Adrenal gland (tissue), 12 donors: ENCODE data around the gene MAML2. TPM values are rescaled to one million over a fixed set of nuclear protein-coding genes. Genes with fewer than 3 reads are reported as not detected.

Experiments
- DNase-seq, 7 donors: peaks; one replicate each; pipeline ENCODE4 v3.0.0-alpha.2; 2019 to 2020
- H3K27ac ChIP-seq, 5 donors: fragments of 200-600 bp; sonication (generic) in 4 of 5; 1 replicate in 3 of 5; 2 replicates in 2 of 5; pipeline versions ENCODE4 v1.5.1 to v1.8.0; 2016 to 2020; ENCODE audit warnings: mild to moderate bottlenecking in 1 of 5
- H3K27me3 ChIP-seq: fragments of 200-600 bp; 2 replicates; pipeline ENCODE4 v1.8.0; 2021
- H3K36me3 ChIP-seq, 2 donors: fragments of 200-600 bp; replicated peaks in 1 of 2; 1 replicate in 1 of 2; 2 replicates in 1 of 2; pipeline versions ENCODE4 v1.5.1 to v1.8.0; 2018 to 2022
- H3K4me1 ChIP-seq, 2 donors: fragments of 200-600 bp; replicated peaks in 1 of 2; 1 replicate in 1 of 2; 2 replicates in 1 of 2; pipeline versions ENCODE4 v1.5.1 to v1.8.0; 2018 to 2021
- H3K4me3 ChIP-seq, 4 donors: fragments of 200-600 bp; sonication (generic) in 3 of 4; one replicate each; pipeline ENCODE4 v1.5.1; 2016 to 2018
- H3K9me3 ChIP-seq, 3 donors: fragments of 200-600 bp; sonication (generic) in 1 of 3; replicated peaks in 1 of 3; 1 replicate in 2 of 3; 2 replicates in 1 of 3; pipeline versions ENCODE4 v1.5.1 to v1.8.0; 2016 to 2021
- POLR2A ChIP-seq, 2 donors: fragments of 450-650 bp; IDR thresholded peaks; one replicate each; pipeline ENCODE4 v1.6.1; 2017; ENCODE audit warnings: antibody characterized with exemption in 2 of 2, mild to moderate bottlenecking in 2 of 2, moderate library complexity in 1 of 2
- WGBS, 4 donors: extraction: QIAGEN DNeasy Blood & Tissue Kit in 2 of 4; methylation state at CpG; one replicate each; pipeline versions ENCODE4 v1.1.5 to v1.1.7; 2013 to 2017; 5-methylcytosine and 5-hydroxymethylcytosine counted together
- intact Hi-C, 2 donors: fragments of 100-400 bp; cut with DNase I; formaldehyde crosslinking; loops; one replicate each; pipeline versions ENCODE4 v1.14.1 to v1.15.0; 2022 to 2023
- polyA plus RNA-seq, 3 donors: library from polyadenylated mRNA; stranded (reverse); fragments of 200-250 nt in 2 of 3; fragments of 350-450 nt in 1 of 3; fragmentation: Illumina TruSeq in 1 of 3; extraction: RNeasy Lipid Tissue Mini Kit (QIAGEN cat#74804) in 1 of 3; gene quantifications; one replicate each; pipeline ENCODE4 v1.2.3, GENCODE V29; 2013 to 2014
- total RNA-seq, 9 donors: library from RNA; depleted of rRNA in 4 of 9; stranded (reverse); fragments of >200 nt in 4 of 9; fragments of 120-200 nt in 1 of 9; fragmentation: NEBNext Ultra II Directional in 1 of 9; extraction: Animal tissue kit (Norgen Biotek cat#: 25700) in 1 of 9; gene quantifications; one replicate each; pipeline versions ENCODE4 v1.1.0 to v1.2.4, GENCODE V29; 2013 to 2023
- TF ChIP-seq, protein P1 (sequence below), 6 experiments: fragments of 450-650 bp in 4 of 6; fragments of 200-600 bp in 2 of 6; sonication (generic) in 1 of 6; IDR thresholded peaks; 1 replicate in 5 of 6; 2 replicates in 1 of 6; pipeline versions ENCODE4 v1.5.1 to v1.8.0; 2016 to 2021; ENCODE audit warnings: antibody characterized with exemption in 6 of 6, mild to moderate bottlenecking in 2 of 6, moderate library complexity in 1 of 6
- donor health status: healthy with polysubstance abuse.
- donor health status: Bipolar disorder and iron deficiency.
- donor health status: DM: yes; HTN: yes; CAD: no.
- donor health status: DM: no; HTN: no; CAD: no.
- donor health status: DM: no; HTN: no; CAD: no.
- donor health status: DM: yes; HTN: yes; CAD: no.

MAML2 gene
- total and polyA plus RNA-seq, 12 donors, result 1.4 to 19.4 (median 7.6) TPM

DNA sequence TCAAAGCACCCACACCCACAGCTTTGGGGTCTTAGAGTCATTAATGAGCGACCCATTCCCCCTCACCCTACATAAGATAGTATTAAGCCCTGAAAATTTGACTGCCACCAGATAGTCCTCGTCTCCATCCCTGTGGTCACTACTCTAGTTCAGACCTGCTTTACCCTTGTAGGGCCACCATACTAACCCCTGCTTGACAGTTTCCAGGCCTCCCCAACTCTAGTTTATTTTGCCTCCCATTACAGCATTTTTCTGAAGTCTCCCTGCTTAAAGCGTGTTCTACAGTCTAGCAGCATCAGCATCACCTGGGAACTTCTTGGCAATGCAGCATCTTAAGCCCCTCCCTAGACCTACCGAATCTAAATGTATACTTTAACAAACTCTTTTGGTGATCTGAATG is 192.4 kb downstream of the MAML2 start:
- Histone ChIP-seq H3K4me1 (peaks cover 0 to 22% of the 10 kb centered on the region in 2 donors), H3K36me3 (no peaks in the 10 kb centered on the region), H3K27me3 (no peaks in the 10 kb centered on the region), H3K9me3 (no peaks in the 10 kb centered on the region), H3K27ac (peak overlapping the region in 1 of 5 donors; percentile 46), H3K4me3 (no peak overlapping the region)
- 95 to 99% (median 96%) methylated on average over 4 of the region's 4 CpGs for WGBS, 4 donors
- no peak for DNase-seq
- no peak for TF ChIP-seq POLR2A (IDR thresholded peaks at IDR 0.05)
- TF ChIP-seq, protein P1, sequence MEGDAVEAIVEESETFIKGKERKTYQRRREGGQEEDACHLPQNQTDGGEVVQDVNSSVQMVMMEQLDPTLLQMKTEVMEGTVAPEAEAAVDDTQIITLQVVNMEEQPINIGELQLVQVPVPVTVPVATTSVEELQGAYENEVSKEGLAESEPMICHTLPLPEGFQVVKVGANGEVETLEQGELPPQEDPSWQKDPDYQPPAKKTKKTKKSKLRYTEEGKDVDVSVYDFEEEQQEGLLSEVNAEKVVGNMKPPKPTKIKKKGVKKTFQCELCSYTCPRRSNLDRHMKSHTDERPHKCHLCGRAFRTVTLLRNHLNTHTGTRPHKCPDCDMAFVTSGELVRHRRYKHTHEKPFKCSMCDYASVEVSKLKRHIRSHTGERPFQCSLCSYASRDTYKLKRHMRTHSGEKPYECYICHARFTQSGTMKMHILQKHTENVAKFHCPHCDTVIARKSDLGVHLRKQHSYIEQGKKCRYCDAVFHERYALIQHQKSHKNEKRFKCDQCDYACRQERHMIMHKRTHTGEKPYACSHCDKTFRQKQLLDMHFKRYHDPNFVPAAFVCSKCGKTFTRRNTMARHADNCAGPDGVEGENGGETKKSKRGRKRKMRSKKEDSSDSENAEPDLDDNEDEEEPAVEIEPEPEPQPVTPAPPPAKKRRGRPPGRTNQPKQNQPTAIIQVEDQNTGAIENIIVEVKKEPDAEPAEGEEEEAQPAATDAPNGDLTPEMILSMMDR (IDR thresholded peaks at IDR 0.05), result no peak
- intact Hi-C loops, result no loop called here

DNA sequence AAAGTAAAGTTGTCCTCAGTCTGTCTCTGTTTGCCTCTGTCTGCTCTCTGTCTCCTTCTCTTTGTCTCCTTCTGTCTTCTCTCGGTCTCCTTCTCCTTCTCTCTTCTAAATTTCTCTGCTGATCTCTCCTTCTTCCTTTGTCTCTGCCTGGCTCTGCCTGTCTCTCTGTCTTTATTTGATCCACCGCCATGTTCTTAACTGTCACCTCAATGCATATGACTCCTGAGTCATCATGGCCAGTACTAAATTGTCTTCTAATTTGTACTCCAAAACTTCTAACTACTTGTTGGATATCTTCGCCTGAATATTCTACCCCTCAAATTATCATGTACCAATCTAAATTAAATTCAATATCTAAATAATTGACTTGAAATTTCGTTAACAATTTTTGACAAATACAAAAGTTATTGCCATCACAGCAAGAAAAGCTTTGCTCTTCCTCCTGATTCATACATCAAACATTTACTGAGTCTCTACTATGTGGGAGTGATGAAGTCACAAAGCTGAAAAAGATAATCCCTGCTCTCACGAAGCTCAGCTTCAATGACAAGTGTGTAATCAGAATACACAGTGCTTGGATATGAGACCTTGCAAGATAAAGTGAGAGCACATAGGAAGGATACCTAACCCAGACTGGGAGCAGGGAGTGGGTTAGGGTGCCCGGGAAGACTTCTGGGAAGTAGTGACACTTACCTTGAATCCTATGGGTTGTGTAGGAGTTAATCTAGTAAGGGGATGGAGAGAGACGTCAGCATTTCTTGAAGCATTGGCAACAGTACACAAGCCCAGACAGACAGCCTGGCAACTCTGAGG is 193.0 kb downstream of the MAML2 start:
- Histone ChIP-seq H3K27ac (peak overlapping the region in 1 of 5 donors; percentile 46), H3K4me3 (no peak overlapping the region), H3K4me1 (peaks cover 0 to 17% of the 10 kb centered on the region in 2 donors), H3K9me3 (no peaks in the 10 kb centered on the region), H3K36me3 (no peaks in the 10 kb centered on the region), H3K27me3 (no peaks in the 10 kb centered on the region)
- intact Hi-C loops, result loop anchor here in 1 of 2 donors (10.0 kb wide), 1 partner anchor 315 kb away; no protein-coding TSS in a partner anchor
- TF ChIP-seq, protein P1 (IDR thresholded peaks at IDR 0.05), result no peak
- no peak for TF ChIP-seq POLR2A (IDR thresholded peaks at IDR 0.05)
- 63 to 75% (median 71%) methylated on average over 7 of the region's 7 CpGs for WGBS, 4 donors
- no peak for DNase-seq

DNA sequence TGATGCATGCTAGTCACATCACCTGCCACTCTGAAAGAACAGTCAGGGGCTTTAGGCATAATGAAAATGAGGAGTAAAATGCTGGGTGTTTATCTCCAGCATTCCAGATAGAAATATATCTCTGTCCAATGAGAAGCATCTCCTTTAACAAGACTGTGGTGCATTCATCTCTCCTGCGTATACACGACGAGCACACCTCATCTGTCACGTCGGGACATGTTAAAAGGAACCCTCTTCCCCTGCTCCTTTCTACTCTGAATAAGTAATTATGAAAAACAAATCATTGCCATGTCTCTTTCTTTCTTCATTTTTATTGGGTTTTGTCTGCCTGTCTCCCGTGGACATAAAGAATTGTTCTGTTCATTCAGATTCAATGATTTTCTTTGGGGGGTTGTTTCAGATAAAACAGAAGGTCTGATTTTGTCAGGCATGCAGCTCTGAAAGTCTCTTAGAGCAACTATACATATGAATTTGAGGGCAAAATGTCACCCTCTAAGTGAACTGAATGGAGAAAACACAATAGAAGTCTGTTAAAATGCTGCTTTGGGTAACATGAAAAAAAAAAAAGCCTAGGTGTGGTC is 195.0 kb downstream of the MAML2 start:
- Histone ChIP-seq H3K9me3 (no peaks in the 10 kb centered on the region), H3K36me3 (no peaks in the 10 kb centered on the region), H3K27me3 (no peaks in the 10 kb centered on the region), H3K27ac (no peak overlapping the region), H3K4me1 (peaks cover 0 to 12% of the 10 kb centered on the region in 2 donors), H3K4me3 (no peak overlapping the region)
- WGBS, 4 donors, result 91 to 95% (median 94%) methylated on average over 6 of the region's 6 CpGs
- no peak for DNase-seq
- intact Hi-C loops, result loop anchor here in 1 of 2 donors (10.0 kb wide), 1 partner anchor 313 kb away; no protein-coding TSS in a partner anchor
- no peak for TF ChIP-seq POLR2A (IDR thresholded peaks at IDR 0.05)
- TF ChIP-seq, protein P1 (IDR thresholded peaks at IDR 0.05), result no peak

DNA sequence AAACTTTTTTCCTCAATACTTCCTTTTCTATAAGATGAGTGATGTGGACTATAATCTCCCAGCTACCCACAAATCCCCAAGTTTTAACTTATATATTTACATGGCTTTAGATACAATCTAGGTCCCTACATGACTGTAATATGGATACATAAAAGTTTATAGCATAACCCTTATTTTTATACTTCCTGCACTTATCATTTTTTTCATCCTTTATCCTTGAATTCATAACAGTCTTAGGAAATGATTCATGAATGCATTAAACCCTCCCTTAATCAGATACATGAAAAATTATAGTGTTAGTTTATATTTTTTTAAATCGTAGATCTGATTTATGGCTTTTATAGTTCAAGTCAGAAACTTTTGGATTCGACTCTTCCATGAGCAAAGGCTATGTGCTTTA is 195.8 kb downstream of the MAML2 start:
- no peak overlapping the region for H3K27ac ChIP-seq
- TF ChIP-seq, protein P1 (IDR thresholded peaks at IDR 0.05), result no peak
- no peak for TF ChIP-seq POLR2A (IDR thresholded peaks at IDR 0.05)
- intact Hi-C loops, result loop anchor here in 1 of 2 donors (10.0 kb wide), 1 partner anchor 312 kb away; no protein-coding TSS in a partner anchor
- H3K4me3 ChIP-seq, result no peak overlapping the region
- DNase-seq, result no peak
- no peaks in the 10 kb centered on the region for H3K36me3 ChIP-seq
- H3K27me3 ChIP-seq, result no peaks in the 10 kb centered on the region
- no peaks in the 10 kb centered on the region for H3K9me3 ChIP-seq
- WGBS, 4 donors, result 34 to 48% (median 38%) methylated on average over 2 of the region's 2 CpGs
- H3K4me1 ChIP-seq, result peaks cover 0 to 12% of the 10 kb centered on the region in 2 donors
